ENCODE results near the gene PTPRN2. TPM values are rescaled to one million over a fixed set of nuclear protein-coding genes. Genes with fewer than 3 reads are reported as not detected.

The PTPRN2 gene
- polyA plus RNA-seq, 6 donors from 2014 or later, result 1.4 to 4.6 (median 3.8) TPM

DNA sequence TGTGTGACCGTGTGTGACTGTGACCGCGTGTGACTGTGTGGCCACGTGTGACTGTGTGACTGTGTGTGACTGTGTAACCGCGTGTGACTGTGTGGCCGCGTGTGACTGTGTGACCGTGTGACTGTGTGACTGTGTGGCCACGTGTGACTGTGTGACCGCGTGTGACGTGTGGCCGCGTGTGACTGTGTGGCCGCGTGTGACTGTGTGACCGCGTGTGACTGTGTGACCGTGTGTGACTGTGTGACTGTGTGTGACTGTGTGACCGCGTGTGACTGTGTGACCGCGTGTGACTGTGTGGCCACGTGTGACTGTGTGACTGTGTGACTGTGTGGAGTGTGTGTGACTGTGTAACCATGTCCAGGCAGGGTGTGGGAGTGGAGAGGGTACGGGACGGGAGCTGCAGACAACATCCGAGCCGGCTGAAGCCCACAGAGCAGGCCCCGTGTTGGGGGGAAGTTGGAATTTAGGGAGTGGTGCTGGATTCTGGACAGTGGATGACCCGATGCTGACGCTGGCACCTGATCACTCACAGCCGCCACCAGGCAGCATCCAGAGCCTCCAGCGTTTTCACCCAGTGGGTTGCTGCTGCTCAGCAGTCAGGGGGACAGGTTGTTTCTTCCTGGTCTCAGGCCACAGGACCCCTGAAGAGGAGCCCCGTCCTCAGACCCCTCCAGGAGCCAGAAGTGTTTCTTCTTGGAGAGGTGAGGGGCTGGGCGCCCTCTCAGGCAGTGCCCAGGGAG lies 747.3 kb downstream of the PTPRN2 start:
- H3K27me3 Mint-ChIP-seq, result peaks cover 0 to 2% (median 0%) of the 10 kb centered on the region in 3 donors
- H3K9me3 Mint-ChIP-seq, result no peaks in the 10 kb centered on the region
- DNase-seq (no peak), ATAC-seq (ENCODE audit: low read depth in 2 of 2) (no peak)
- no peaks in the 10 kb centered on the region for H3K36me3 Mint-ChIP-seq
- no peak overlapping the region for H3K27ac Mint-ChIP-seq
- no peaks in the 10 kb centered on the region for H3K4me1 Mint-ChIP-seq
- H3K4me3 Mint-ChIP-seq, result no peak overlapping the region

DNA sequence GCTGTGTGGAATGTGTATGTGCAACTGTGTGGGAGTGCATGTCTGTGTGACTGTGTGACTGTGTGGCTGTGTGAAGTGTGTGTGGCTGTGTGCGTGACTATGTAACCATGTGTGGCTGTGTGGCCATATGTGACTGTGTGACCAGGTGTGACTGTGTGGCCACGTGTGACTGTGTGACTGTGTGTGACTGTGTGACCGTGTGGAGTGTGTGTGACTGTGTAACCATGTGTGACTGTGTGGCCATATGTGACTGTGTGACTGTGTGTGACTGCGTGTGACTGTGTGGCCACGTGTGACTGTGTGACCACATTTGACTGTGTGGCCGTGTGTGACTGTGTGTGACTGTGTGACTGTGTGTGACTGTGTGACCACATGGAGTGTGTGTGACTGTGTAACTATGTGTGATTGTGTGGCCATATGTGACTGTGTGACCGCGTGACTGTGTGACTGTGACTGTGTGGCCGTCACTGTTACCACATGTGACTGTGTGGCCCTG lies 747.9 kb downstream of the PTPRN2 start:
- H3K27me3 Mint-ChIP-seq, result peaks cover 0 to 5% (median 0%) of the 10 kb centered on the region in 3 donors
- ATAC-seq (ENCODE audit: low read depth in 2 of 2) (no peak), DNase-seq (no peak)
- no peak overlapping the region for H3K27ac Mint-ChIP-seq
- no peaks in the 10 kb centered on the region for H3K4me1 Mint-ChIP-seq
- H3K9me3 Mint-ChIP-seq, result no peaks in the 10 kb centered on the region
- H3K4me3 Mint-ChIP-seq, result no peak overlapping the region
- no peaks in the 10 kb centered on the region for H3K36me3 Mint-ChIP-seq

DNA sequence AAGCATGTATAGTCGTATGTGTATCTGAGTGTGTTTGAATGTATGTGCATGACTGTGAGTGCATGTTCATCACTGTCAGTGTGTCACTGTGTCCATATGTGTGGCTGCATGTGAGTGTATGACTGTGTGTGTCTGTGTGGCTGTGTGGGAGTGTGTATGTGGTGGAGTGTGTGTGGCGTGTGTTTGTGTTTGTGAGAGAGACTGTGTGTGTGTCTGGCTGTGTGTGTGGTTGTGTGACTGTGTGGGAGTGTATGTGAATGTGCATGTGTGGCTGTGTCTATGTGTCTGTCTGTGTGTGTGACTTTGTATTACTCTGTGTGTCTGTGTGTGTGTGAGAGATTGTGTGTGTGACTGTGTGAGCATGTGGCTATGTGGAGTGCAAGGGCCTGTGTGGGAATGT lies 748.4 kb downstream of the PTPRN2 start:
- H3K4me3 Mint-ChIP-seq, result no peak overlapping the region
- H3K27ac Mint-ChIP-seq, result no peak overlapping the region
- ATAC-seq (ENCODE audit: low read depth in 2 of 2) (no peak), DNase-seq (no peak)
- peaks cover 0 to 5% (median 0%) of the 10 kb centered on the region in 3 donors for H3K27me3 Mint-ChIP-seq
- no peaks in the 10 kb centered on the region for H3K9me3 Mint-ChIP-seq
- no peaks in the 10 kb centered on the region for H3K4me1 Mint-ChIP-seq
- no peaks in the 10 kb centered on the region for H3K36me3 Mint-ChIP-seq

DNA sequence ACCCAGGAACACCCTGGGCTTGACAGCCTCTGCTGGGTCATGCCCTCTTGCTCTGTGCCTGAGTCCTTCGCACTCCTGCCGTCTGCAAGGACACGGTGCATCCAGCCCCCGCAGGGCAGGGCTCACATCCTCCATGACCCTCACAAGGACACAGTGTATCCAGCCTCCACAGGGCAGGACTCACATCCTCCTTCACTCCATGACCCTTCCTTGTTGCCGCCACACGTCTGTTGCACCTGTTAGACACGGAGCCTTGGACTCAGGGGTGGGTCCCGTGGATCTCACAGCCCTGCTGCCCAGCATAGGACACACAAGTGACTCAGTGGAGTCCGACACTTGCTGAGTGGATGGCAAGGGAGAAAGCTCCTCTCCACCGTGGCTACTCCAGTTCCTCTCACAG lies 750.1 kb downstream of the PTPRN2 start:
- no peak for ATAC-seq (ENCODE audit: low read depth in 2 of 2)
- no peaks in the 10 kb centered on the region for H3K4me1 Mint-ChIP-seq
- H3K4me3 Mint-ChIP-seq, result no peak overlapping the region
- H3K36me3 Mint-ChIP-seq, result no peaks in the 10 kb centered on the region
- no peak overlapping the region for H3K27ac Mint-ChIP-seq
- H3K9me3 Mint-ChIP-seq, result no peaks in the 10 kb centered on the region
- peaks cover 0 to 5% (median 0%) of the 10 kb centered on the region in 3 donors for H3K27me3 Mint-ChIP-seq
- no peak for DNase-seq

DNA sequence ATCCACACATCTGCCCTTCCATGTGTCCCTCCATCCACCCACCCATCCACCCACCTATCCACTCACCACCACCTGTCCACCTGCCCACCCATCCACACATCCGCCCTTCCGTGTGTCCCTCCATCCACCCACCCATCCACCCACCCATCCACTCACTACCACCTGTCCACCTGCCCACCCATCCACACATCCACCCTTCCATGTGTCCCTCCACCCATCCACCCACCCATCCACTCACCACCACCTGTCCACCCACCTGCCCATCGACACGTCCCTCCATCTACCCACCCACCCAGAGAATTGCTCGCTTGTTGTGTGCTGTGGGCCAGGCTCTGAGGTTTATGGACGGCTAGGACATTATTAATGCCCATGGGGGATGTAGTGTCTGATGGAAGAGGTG lies 750.6 kb downstream of the PTPRN2 start:
- no peaks in the 10 kb centered on the region for H3K9me3 Mint-ChIP-seq
- no peak overlapping the region for H3K27ac Mint-ChIP-seq
- H3K27me3 Mint-ChIP-seq, result peaks cover 0 to 5% (median 0%) of the 10 kb centered on the region in 3 donors
- DNase-seq, result no peak
- H3K4me1 Mint-ChIP-seq, result no peaks in the 10 kb centered on the region
- no peak for ATAC-seq (ENCODE audit: low read depth in 2 of 2)
- no peak overlapping the region for H3K4me3 Mint-ChIP-seq
- H3K36me3 Mint-ChIP-seq, result no peaks in the 10 kb centered on the region

DNA sequence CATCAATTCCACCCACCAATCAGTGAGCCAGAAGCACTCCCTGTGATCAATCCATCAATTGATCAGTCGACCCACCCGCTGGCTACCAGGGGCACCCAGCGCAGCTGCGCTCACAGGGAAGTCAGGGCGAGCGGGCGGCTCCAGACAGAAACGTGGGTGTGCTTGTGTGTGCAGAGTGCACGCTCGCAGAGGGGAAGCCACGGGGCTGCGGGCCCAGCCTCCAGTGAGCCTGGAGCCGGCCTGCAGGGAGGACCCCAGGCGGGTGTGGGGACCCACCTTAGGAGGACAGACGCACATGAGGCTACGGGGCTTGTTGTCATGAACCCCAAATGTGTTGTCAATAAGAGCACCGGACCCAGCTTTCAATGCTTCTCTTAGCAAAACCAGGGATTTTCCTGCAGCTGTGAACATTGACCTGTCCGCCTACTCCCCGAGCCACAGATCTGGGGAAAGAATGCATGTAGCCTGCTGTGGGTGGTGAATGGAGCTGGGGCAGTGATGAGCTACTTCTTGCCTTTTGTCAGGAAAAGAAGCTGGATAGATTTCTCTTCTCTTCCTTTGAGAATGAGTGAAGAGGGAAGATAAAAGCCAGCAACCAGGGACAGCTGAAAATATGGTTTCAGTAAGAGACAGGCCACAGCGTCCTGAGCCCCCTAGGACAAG lies 753.0 kb downstream of the PTPRN2 start:
- H3K9me3 Mint-ChIP-seq, result no peaks in the 10 kb centered on the region
- H3K27me3 Mint-ChIP-seq, result peaks cover 0 to 5% (median 0%) of the 10 kb centered on the region in 3 donors
- no peaks in the 10 kb centered on the region for H3K36me3 Mint-ChIP-seq
- no peak for DNase-seq
- no peak for ATAC-seq (ENCODE audit: low read depth in 2 of 2)
- H3K4me3 Mint-ChIP-seq, result no peak overlapping the region
- no peaks in the 10 kb centered on the region for H3K4me1 Mint-ChIP-seq
- peak overlapping the region in 1 of 6 donors; percentile 50 for H3K27ac Mint-ChIP-seq

DNA sequence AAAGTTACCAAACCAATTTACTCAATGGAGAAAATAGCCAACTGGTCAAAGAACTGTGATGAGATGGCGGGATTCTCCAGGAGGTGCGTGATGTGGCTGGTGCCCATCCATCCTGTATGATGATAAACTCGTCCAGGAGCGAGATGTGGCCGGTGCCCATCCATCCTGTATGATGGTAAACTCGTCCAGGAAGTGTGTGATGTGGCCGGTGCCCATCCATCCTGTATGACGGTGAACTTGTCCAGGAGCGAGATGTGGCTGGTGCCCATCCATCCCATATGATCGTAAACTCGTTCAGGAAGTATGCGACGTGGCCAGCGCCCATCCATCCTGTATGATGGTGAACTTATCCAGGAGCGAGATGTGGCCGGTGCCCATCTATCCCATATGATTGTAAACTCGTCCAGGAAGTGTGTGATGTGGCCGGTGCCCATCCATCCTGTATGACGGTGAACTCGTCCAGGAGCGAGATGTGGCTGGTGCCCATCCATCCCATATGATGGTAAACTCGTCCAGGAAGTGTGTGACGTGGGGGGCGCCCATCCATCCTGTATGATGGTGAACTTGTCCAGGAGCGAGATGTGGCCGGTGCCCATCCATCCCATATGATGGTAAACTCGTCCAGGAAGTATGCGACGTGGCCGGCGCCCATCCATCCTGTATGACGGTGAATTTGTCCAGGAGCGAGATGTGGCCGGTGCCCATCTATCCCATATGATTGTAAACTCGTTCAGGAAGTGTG lies 754.6 kb downstream of the PTPRN2 start:
- no peak overlapping the region for H3K27ac Mint-ChIP-seq
- H3K4me3 Mint-ChIP-seq, result no peak overlapping the region
- ATAC-seq (ENCODE audit: low read depth in 2 of 2) (no peak), DNase-seq (no peak)
- no peaks in the 10 kb centered on the region for H3K4me1 Mint-ChIP-seq
- peaks cover 0 to 5% (median 0%) of the 10 kb centered on the region in 3 donors for H3K27me3 Mint-ChIP-seq
- no peaks in the 10 kb centered on the region for H3K36me3 Mint-ChIP-seq
- H3K9me3 Mint-ChIP-seq, result no peaks in the 10 kb centered on the region

DNA sequence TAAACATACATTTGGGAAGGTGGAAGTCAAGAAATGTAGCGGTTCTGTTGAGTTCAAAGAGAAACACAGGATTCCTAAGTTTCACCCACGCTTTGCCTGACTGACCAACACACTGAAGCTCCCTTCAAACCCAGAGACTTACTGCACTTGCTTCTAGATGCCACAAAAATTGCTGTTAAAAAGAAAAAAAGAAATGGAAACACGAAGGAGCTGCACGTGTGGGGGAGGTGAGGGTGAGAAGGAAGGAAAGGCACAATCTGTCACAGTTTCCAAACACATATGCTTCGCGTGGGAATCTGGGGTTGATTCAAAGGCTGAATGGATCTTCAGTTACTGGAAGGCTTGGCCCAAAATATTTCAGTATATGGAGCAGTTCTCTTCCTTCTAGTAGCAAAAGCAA lies 755.2 kb downstream of the PTPRN2 start:
- Mint-ChIP-seq H3K27ac (peak overlapping the region in 1 of 6 donors; percentile 44), H3K4me3 (no peak overlapping the region), H3K27me3 (peaks cover 0 to 5% (median 0%) of the 10 kb centered on the region in 3 donors), H3K36me3 (no peaks in the 10 kb centered on the region), H3K4me1 (no peaks in the 10 kb centered on the region), H3K9me3 (no peaks in the 10 kb centered on the region)
- DNase-seq, result no peak
- ATAC-seq (ENCODE audit: low read depth in 2 of 2), result no peak

DNA sequence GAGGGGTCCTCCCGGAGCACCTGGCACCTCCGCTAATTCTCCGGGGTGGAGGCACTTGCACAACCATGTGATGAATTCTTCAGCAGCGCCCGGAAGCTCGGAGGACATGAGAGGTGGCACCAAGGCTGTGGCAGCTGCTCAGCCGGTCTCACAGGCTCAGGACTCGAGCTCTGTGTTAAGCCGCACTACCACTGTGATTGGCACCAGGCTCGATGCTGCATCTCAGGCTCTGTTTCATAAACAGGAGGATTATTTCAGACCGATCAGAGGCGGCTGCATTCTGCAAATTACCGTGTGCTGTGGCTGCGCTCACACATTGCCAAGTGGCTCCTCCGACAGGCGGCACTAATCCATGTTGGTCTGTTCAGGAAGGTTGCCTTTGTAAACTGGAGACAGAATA lies 755.6 kb downstream of the PTPRN2 start:
- no peaks in the 10 kb centered on the region for H3K36me3 Mint-ChIP-seq

DNA sequence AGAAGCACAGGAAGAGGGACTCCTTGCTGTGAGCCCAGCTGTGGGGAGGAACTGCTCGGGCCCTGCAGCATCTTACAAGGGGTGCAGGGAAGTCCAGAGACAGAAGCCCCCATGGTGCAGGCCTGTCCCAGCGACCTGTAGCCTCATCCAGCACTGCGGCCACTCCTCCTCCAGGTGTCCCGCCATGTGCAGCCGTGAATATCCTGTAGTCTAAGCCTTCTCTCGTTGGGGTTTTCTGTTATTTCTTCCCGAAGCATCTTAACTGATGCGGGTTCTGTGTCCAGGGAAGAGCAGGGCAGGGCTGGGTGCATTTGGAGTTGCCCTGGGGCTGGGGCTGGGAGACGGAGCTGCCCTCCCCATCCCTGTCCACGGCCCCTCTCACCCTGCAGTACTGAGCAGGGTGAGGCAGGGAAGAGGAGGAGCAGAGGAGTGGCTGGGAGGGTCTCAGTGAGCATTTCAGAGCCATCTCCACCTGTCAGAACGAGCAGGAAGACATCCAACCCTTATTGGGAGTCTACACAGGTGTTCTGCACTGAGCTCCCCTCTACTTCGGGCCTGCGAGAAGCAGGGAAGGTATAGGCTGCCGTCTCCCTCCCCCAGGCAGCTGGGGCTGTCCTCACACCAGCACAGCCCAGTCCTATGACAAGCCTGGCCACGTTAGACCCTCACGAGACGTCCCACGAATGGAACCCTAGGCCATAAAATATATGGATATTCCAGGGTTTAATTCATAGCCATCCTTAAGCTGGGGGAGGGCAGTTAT lies 756.3 kb downstream of the PTPRN2 start:
- Mint-ChIP-seq H3K36me3 (no peaks in the 10 kb centered on the region), H3K27ac (no peak overlapping the region), H3K9me3 (no peaks in the 10 kb centered on the region), H3K4me3 (no peak overlapping the region), H3K27me3 (peaks cover 0 to 5% (median 0%) of the 10 kb centered on the region in 3 donors), H3K4me1 (no peaks in the 10 kb centered on the region)
- DNase-seq (no peak), ATAC-seq (ENCODE audit: low read depth in 2 of 2) (no peak)

More for the DNA sequence above, 755.6 kb downstream of the PTPRN2 start:
- H3K27me3 Mint-ChIP-seq, result peaks cover 0 to 5% (median 0%) of the 10 kb centered on the region in 3 donors
- no peak overlapping the region for H3K27ac Mint-ChIP-seq
- H3K9me3 Mint-ChIP-seq, result no peaks in the 10 kb centered on the region
- ATAC-seq (ENCODE audit: low read depth in 2 of 2) (no peak), DNase-seq (no peak)
- H3K4me1 Mint-ChIP-seq, result no peaks in the 10 kb centered on the region
- no peak overlapping the region for H3K4me3 Mint-ChIP-seq

DNA sequence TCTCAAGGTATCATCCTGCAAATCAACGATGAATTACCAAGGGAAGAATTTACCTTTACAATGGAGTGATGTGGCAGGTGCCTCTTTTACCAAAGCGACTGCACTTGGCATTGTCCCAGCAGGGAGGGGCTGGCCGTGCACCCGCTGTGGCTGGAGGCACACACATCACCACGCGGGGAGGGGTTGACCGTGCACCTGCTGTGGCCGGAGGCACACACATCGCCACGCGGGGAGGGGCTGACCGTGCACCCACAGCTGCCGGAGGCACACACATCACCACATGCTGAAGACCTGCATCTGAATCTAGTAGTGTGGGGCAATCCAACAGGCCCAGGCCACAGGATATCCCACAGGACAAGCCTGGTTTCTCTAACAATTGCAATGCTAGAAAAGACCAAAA lies 757.3 kb downstream of the PTPRN2 start:
- Mint-ChIP-seq H3K4me3 (no peak overlapping the region), H3K27me3 (peaks cover 0 to 3% (median 0%) of the 10 kb centered on the region in 3 donors), H3K36me3 (no peaks in the 10 kb centered on the region), H3K27ac (no peak overlapping the region), H3K4me1 (no peaks in the 10 kb centered on the region), H3K9me3 (no peaks in the 10 kb centered on the region)
- ATAC-seq (ENCODE audit: low read depth in 2 of 2) (no peak), DNase-seq (no peak)

DNA sequence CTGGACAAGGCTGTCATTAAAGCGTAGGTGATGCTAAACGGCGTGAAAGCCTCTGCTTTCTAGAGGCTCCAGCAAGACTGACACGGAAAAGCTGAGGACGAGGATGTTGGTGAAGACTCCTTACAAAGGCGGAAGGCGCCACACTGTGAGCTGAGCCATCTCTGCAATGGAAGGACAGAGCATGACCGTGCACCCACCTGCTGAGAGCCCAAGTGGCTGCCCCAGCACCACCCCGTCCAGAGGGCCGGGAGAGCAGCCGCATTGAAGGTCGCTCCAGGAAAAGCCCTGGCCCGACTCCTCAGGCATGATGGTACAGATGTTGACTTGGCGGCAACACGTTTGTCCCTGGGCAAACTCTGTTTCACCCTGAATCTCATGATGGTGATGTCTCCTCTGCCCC lies 758.1 kb downstream of the PTPRN2 start:
- no peaks in the 10 kb centered on the region for H3K27me3 Mint-ChIP-seq
- ATAC-seq (ENCODE audit: low read depth in 2 of 2), result no peak
- no peaks in the 10 kb centered on the region for H3K9me3 Mint-ChIP-seq

DNA sequence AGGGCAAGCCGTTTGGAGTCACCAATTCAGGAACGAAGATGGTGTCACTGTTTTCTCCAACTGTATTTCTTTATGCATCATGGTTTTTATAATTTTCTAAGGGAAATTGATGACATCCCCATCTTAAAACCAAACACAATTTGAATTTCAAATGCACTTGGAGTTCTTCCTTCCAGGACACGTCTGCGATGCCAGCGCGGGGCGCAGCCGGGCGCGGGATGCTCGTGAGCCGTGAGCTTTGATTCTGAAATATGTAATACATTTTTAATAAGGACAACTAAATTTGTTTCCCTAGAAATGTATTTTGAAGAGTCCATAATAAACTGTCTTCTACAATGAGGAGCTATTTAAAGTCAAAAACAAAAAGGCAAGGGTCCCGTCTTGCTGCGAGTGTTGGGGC lies 758.7 kb downstream of the PTPRN2 start:
- Mint-ChIP-seq H3K36me3 (no peaks in the 10 kb centered on the region), H3K27me3 (no peaks in the 10 kb centered on the region), H3K4me1 (no peaks in the 10 kb centered on the region), H3K9me3 (no peaks in the 10 kb centered on the region), H3K4me3 (no peak overlapping the region), H3K27ac (no peak overlapping the region)
- DNase-seq (no peak), ATAC-seq (ENCODE audit: low read depth in 2 of 2) (no peak)

More for the DNA sequence above, 758.1 kb downstream of the PTPRN2 start:
- no peak overlapping the region for H3K27ac Mint-ChIP-seq
- no peaks in the 10 kb centered on the region for H3K4me1 Mint-ChIP-seq
- no peak for DNase-seq
- no peaks in the 10 kb centered on the region for H3K36me3 Mint-ChIP-seq
- no peak overlapping the region for H3K4me3 Mint-ChIP-seq
